ENCODE data around the gene ZSCAN10. TPM values are rescaled to one million over a fixed set of nuclear protein-coding genes. Genes with fewer than 3 reads are reported as not detected.

ZSCAN10 gene
- total RNA-seq, 1 experiment from 2014 or later, result 0.76 TPM

- RAD21 ChIA-PET (ENCODE audit: low non-redundant PET in 1 of 2, low total read pairs in 2 of 2, uncharacterized antibody in 2 of 2, unreplicated experiment in 2 of 2), result no interaction called here
- Histone ChIP-seq H4K20me1 (ENCODE audit: insufficient read depth) (no peaks in the 10 kb centered on the region), H3K9ac (ENCODE audit: low read length) (no peak overlapping the region), H3K27me3 (ENCODE audit: insufficient read depth, low read length) (no peaks in the 10 kb centered on the region), H3K9me3 (ENCODE audit: control insufficient read depth in 1 of 2, insufficient read depth in 1 of 2, low read depth in 1 of 2, low read length in 2 of 2) (no peaks in the 10 kb centered on the region), H3K9me2 (ENCODE audit: insufficient read depth) (no peaks in the 10 kb centered on the region), H3K4me3 (replicated peaks in 1 of 2; ENCODE audit: low read depth in 1 of 2, low read length in 2 of 2) (no peak overlapping the region), H3K4me1 (ENCODE audit: control insufficient read depth in 1 of 2, insufficient read depth in 2 of 2, low read length in 2 of 2) (no peaks in the 10 kb centered on the region), H3K27ac (ENCODE audit: low read depth, low read length) (no peak overlapping the region), H3K4me2 (ENCODE audit: low read length) (no peak overlapping the region), H3K36me3 (ENCODE audit: control insufficient read depth in 1 of 2, insufficient read depth in 2 of 2, low read length in 2 of 2) (no peaks in the 10 kb centered on the region), H2AFZ (ENCODE audit: low read depth, low read length, poor library complexity, severe bottlenecking) (no peak overlapping the region), H3K79me2 (ENCODE audit: insufficient read depth, low read length) (no peaks in the 10 kb centered on the region)
- CTCF ChIA-PET, result no interaction called here
- DNase-seq (ENCODE audit: low read depth, low spot score) (no peak), ATAC-seq (no peak)
- intact Hi-C loops (cut with micrococcal nuclease), result no loop called here
- no peak for TF ChIP-seq SRF (IDR thresholded peaks at IDR 0.05; ENCODE audit: low read depth)
- TF ChIP-seq ATF3 (IDR thresholded peaks at IDR 0.05), result no peak
- TF ChIP-seq FOSL1 (IDR thresholded peaks at IDR 0.05; ENCODE audit: low read depth), result no peak
- TF ChIP-seq POLR2A (IDR thresholded peaks at IDR 0.05; ENCODE audit: borderline replicate concordance, extremely low read depth, insufficient read depth, insufficient read length), result no peak
- no peak for TF ChIP-seq CTCF (IDR thresholded peaks at IDR 0.05 in 2 of 3, conservative IDR thresholded peaks at IDR 0.05 in 1 of 3; ENCODE audit: borderline replicate concordance in 1 of 3, insufficient read depth in 1 of 3, low read depth in 2 of 3, low read length in 2 of 3)
- TF ChIP-seq EZH2 (IDR thresholded peaks at IDR 0.05), result no peak
- TF ChIP-seq YY1 (IDR thresholded peaks at IDR 0.05; ENCODE audit: extremely low read depth, insufficient replicate concordance, low read depth, low read length), result no peak
- no peak for TF ChIP-seq ZBTB33 (IDR thresholded peaks at IDR 0.05; ENCODE audit: extremely low read depth, insufficient replicate concordance, low read length)
- TF ChIP-seq POLR2AphosphoS5 (IDR thresholded peaks at IDR 0.05; ENCODE audit: low read depth, low read length), result no peak
- no peak for TF ChIP-seq REST (IDR thresholded peaks at IDR 0.05; ENCODE audit: low read depth)
- TF ChIP-seq ELF1 (IDR thresholded peaks at IDR 0.05; ENCODE audit: borderline replicate concordance, low read depth), result no peak
- no peak for TF ChIP-seq TCF7L2 (IDR thresholded peaks at IDR 0.05; ENCODE audit: borderline replicate concordance, extremely low read depth, insufficient read depth, insufficient read length)
- no peak for TF ChIP-seq RAD21 (IDR thresholded peaks at IDR 0.05; ENCODE audit: low read depth)
- TF ChIP-seq SP1 (IDR thresholded peaks at IDR 0.05; ENCODE audit: low read depth), result no peak
- no peak for TF ChIP-seq EZH2phosphoT487 (IDR thresholded peaks at IDR 0.05; ENCODE audit: borderline replicate concordance)
- no peak for TF ChIP-seq MAX (IDR thresholded peaks at IDR 0.05)
- no peak for TF ChIP-seq JUND (IDR thresholded peaks at IDR 0.05)
- no peak for TF ChIP-seq CEBPB (IDR thresholded peaks at IDR 0.05; ENCODE audit: low read depth)
- TF ChIP-seq EGR1 (IDR thresholded peaks at IDR 0.05; ENCODE audit: low read depth), result no peak
- no TSS peak for BruUV-seq (replicated peaks)
- POLR2A ChIA-PET, result no interaction called here
Measured at GRCh38 chr16:3085868-3086595, 13.1 kb downstream of the ZSCAN10 start.

All from HCT116 (cell line).